Cardiac fibroblast (primary cell): ENCODE data around the gene ZNF213.
A peak's percentile ranks its signal among the peaks of the same experiment; 100 is the strongest.

Experiments used
- DNase-seq, 2 donors: peaks; one replicate each; pipeline versions ENCODE4 v3.0.0 to v3.0.0-alpha.2; 2010; ENCODE audit warnings: low read depth in 2 of 2
- H3K4me3 ChIP-seq, 2 donors: replicated peaks in 1 of 2; 1 replicate in 1 of 2; 2 replicates in 1 of 2; pipeline ENCODE4 v1.5.1; 2011; ENCODE audit warnings: low read depth in 2 of 2, low read length in 2 of 2, mild to moderate bottlenecking in 2 of 2, moderate library complexity in 1 of 2
- TF ChIP-seq, protein P1 (sequence below): IDR thresholded peaks from one replicate; pipeline ENCODE4 v1.5.1; 2011; ENCODE audit warnings: low read depth, mild to moderate bottlenecking, low read length, inconsistent platforms

Gene ZNF213

DNA sequence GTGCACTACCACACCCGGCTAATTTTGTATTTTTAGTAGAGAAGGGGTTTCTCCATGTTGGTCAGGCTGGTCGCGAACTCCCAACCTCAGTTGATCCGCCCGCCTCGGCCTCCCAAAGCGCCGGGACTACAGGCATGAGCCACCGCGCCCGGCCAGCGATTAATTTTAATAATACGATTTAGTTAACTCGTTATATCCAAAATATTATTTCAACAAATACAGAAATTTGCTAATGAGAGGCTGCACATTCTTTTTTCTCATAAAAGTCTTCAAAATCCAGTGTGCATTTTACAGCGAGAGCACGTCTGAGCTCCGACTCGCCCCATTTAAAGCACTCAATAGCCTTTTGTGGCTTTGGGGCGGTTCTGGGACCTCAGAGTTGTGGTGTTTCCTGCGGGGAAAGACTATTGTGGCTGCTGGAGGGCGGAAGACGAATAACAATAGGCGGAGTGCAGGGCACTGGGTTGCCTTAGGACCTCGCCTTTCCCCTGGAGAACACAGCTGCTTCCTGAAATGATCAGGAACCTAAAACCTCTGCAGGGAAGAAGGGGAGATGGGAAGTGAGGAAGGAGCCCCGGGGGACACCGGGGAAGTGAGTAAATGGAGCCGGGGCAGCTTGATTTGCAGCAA is 32.9 kb upstream of the ZNF213 start:
- peak in 1 of 2 donors; percentile 33 for DNase-seq
- no peak overlapping the region for H3K4me3 ChIP-seq
- TF ChIP-seq, protein P1, sequence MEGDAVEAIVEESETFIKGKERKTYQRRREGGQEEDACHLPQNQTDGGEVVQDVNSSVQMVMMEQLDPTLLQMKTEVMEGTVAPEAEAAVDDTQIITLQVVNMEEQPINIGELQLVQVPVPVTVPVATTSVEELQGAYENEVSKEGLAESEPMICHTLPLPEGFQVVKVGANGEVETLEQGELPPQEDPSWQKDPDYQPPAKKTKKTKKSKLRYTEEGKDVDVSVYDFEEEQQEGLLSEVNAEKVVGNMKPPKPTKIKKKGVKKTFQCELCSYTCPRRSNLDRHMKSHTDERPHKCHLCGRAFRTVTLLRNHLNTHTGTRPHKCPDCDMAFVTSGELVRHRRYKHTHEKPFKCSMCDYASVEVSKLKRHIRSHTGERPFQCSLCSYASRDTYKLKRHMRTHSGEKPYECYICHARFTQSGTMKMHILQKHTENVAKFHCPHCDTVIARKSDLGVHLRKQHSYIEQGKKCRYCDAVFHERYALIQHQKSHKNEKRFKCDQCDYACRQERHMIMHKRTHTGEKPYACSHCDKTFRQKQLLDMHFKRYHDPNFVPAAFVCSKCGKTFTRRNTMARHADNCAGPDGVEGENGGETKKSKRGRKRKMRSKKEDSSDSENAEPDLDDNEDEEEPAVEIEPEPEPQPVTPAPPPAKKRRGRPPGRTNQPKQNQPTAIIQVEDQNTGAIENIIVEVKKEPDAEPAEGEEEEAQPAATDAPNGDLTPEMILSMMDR, result no peak

DNA sequence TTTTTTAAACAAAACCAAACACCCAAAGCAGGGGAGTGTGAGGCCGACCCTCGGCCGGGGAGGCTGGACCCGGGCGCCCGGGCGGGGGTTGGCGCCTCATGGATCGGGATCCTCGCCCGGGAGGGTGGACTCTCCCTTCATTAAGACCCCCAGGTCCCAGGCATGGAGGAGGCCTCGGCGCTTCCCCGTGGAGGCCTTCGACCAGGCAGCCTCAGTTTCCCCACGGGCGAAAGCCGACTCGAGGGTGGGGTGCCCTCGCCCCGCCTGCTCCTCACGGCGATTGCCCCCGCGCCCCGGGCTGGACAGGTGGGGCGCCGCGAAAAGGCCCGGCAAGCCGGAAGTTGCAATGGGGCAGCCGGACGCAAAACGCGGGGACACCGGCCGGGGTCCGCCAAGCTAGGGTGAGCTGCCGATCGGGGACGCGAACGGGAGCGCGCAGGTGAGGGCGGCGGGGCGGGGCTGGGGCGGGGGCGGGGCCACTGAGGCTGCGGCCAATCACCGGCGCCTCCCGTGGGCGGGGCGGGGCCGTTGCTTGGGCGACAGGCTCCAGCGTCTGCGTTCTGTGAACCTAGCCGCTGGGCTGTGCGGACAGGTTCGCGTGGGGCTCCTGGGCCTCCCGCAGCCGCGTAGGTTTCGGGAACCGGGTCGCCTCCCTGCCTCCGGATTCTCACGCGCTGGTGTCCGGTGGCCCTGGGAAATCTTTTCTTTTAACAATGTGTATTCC is 28.5 kb upstream of the ZNF213 start:
- TF ChIP-seq, protein P1, result no peak
- H3K4me3 ChIP-seq, result peak overlapping the region; percentile 52 to 60
- DNase-seq, result peak; percentile 83 to 90

- DNase-seq, result peak; percentile 74 to 78
- TF ChIP-seq, protein P1, result no peak
- H3K4me3 ChIP-seq, result peak within 1 kb of the TSS; percentile 60 to 76
Measured at GRCh38 chr16:3112058-3112880, 22.6 kb upstream of the ZNF213 start, which contains the start of gene ZNF205. Gene ZNF205, plus strand, starts transcription at chr16:3112586. Its CDS starts 845 bp downstream, at chr16:3113431.

DNA sequence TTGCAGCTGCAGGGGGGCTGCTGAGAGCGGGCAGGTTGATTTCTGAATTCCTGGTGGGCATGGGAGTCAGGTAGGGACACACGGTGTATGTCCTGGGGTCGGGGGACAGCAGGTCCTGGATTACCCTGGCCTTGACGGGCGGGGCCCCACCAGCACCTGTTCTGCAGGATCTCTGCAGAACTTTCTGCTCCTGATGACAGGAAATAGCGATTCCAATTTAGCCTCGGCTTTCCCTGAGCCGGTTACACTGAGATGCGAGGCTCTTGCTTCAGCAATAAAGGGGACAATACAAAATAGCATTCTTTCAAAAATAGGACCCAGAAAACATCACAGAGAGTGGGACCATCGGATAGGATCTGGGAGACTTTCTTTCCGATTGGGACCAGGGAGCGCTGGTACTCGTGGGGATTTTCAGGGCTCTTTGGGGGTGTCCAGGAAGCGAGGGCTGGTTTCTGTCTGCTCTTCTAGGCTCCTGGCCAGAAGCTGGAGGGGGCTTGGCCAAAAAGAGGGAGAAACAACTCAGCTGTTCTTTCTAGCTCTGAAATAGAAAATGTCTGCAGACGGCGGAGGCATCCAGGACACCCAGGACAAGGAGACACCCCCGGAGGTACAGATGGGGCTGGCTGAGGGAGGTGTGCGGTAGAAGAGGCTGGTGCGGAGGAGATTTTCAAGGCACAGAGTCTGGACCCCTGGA is 21.8 kb upstream of the ZNF213 start:
- H3K4me3 ChIP-seq, result peak overlapping the region; percentile 60 to 76
- peak in 1 of 2 donors; percentile 49 for DNase-seq
- TF ChIP-seq, protein P1, result no peak

- TF ChIP-seq, protein P1, result no peak
- DNase-seq, result no peak
- H3K4me3 ChIP-seq, result peak overlapping the region; percentile 60 to 76
Measured at GRCh38 chr16:3113765-3114479, 20.9 kb upstream of the ZNF213 start.

DNA sequence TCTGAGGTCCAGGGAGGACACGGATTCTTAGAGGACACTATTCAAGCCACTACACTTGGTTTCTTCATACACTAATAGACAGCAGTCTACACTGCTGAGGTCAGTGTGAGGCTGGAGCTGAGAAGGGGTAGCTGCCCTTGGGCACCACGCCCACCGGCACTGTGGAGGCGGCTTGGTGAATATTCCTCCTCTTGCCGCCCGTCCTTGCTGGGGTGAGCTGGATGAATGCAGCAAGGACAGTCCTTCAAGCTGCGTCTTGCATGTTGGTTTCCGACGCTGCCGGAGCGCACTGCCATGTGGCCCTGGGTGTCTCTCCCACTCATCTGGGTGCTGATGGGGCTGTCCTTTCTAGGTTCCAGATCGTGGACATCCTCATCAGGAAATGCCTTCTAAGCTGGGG is 19.8 kb upstream of the ZNF213 start:
- no peak for DNase-seq
- TF ChIP-seq, protein P1, result no peak
- no peak overlapping the region for H3K4me3 ChIP-seq
